NCI-H2227 (cell line): ENCODE data around the gene MOB3C.
"Not testable (repeated sequence)": the region's sequence is repeated elsewhere in the genome, so short reads cannot be mapped to it uniquely, and the experiment has no call there.

Experiments used
- DNase-seq: peaks from one replicate; lab custom pipeline; 2025; ENCODE audit not compliant: unreplicated experiment; lab: John Stamatoyannopoulos, UW

Gene MOB3C

GRCh38 chr1:46616277-46617107 is at the start of gene MOB3C:
Gene MOB3C (minus strand): TSS chr1:46616811. CDS start chr1:46613321, 3,490 bp downstream.
- peak; percentile 38 for DNase-seq

DNA sequence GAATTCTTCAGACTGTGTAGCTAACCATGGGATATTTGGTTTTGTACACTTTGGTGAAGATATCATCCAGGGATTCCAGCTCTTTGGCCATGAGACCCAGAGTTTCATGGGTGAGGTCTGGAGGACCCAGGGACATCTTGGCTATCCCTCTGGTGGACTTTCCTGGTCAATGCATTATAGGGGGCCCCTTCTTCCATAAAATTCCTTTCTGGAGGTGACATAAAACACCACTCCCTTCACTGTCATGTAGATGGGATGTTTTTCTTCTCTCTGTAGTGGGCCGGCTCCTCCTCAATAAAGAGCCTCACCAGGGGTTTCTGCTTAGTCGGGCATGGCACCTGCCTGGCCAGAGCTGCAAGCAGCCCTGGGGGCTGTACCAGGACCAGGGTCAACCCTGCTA is 49.4 kb upstream of the MOB3C start:
- DNase-seq = no peak

DNA sequence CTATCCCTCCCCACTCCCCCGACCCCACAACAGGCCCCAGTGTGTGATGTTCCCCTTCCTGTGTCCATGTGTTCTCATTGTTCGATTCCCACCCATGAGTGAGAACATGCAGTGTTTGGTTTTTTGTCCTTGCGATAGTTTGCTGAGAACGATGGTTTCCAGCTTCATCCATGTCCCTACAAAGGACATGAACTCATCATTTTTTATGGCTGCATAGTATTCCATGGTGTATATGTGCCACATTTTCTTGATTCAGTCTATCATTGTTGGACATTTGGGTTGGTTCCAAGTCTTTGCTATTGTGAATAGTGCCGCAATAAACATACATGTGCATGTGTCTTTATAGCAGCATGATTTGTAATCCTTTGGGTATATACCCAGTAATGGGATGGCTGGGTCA is 46.3 kb upstream of the MOB3C start:
- DNase-seq = not testable (repeated sequence)

DNA sequence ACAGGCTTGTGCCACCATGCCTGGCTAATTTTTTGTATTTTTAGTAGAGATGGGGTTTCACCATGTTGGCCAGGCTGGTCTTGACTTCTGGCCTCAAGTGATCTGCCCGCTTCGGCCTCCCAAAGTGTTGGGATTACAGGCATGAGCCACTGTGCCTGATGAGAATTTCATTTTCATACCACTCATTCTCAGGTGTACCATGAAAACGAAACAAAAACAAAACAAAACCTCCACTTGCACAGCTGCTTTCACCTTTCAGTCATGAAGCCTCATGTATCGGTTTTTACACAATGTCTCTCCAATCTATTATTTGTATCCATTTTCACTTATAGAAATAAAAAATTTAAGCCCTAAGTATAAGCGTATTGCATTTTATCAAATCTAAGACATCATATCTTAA is 43.5 kb upstream of the MOB3C start:
- not testable (repeated sequence) for DNase-seq

- DNase-seq = no peak
Observed at GRCh38 chr1:46659307-46659870, 42.8 kb upstream of the MOB3C start.

DNA sequence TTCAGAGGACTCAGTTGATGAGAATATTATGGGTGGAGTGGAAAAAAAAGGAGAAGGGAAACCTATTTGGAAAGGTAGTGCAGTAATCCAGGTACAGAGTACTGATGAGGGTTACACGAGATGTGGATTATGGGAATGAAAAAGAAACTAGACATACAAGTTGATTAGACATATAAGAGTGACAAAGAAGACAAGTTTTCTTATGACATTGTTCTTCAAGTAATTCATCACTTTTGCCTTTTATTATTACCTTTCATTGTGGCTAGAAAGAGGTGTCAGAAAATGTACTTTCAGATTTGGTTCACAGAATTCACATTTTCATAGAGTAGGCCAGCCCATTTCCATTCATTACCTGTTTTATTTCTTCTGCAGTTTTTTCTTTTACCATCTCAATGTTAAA is 41.2 kb upstream of the MOB3C start:
- no peak for DNase-seq

DNA sequence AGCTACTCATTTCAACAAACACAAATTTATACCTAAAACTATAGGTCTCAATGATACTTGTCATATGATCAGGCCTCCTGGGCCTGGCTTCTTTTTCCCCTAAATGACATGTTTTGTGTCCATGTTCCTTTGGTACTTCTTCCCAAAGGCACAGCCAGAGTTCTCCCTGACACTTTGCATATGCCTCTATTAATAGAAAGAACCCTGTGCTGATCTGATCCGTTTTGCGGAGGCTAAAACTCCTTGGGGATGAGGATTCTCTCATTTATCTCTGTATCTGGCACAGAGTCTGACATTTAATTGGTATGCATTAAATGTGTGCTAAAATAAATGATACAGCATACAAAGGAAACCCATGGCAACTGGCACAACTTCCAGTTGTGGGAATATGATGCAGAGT is 40.0 kb upstream of the MOB3C start:
- no peak for DNase-seq

- DNase-seq = no peak
Observed at GRCh38 chr1:46655848-46656247, 39.2 kb upstream of the MOB3C start.

GRCh38 chr1:46654698-46655097 is 38.1 kb upstream of the MOB3C start:
- DNase-seq = not testable (repeated sequence)

DNA sequence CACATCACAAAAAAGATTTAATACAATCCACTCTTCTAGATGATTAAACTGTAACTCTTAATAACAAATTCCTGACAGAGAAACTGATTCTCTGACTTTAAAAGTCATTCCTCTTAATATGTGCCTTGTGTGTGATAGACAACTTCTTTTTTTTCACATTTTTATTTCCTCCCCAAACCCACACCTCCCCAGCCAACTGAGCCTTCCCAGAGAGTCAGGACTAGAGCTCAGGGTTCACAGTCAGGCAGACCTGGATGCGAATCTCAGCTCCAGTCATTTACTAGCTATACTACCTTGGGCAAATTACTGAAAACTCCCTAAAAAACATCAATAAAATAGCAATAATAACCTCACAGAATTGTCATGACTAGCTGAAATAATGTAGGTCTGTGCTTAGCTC is 37.4 kb upstream of the MOB3C start:
- DNase-seq = no peak

DNA sequence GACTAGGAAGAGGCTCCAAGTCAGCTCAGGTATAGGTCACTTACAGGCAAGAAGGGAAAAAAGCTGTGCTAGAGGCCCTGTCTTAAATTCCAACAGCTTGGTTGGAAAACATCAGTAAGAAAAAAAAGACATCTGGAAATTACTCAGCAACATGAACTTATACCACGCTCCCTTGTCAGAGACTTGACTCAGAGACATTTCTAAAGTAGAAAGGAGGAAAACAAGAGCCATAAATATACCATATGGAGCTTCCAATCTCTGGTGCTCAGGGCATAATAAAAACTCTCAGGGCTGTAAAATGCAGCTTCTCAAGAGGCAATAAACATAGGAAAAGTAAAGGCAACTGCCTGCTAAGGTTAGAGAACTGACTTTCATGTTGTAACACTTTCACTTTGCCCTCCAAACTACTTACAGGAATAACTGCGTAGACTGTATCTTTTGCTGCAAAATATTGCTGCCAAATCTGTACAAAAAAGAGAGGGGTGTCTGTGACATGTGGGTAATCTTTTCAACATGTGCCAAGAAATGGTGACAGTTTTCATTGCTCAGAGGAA is 36.9 kb upstream of the MOB3C start:
- DNase-seq = no peak

- DNase-seq = no peak
Observed at GRCh38 chr1:46652321-46653100, 35.9 kb upstream of the MOB3C start.

DNA sequence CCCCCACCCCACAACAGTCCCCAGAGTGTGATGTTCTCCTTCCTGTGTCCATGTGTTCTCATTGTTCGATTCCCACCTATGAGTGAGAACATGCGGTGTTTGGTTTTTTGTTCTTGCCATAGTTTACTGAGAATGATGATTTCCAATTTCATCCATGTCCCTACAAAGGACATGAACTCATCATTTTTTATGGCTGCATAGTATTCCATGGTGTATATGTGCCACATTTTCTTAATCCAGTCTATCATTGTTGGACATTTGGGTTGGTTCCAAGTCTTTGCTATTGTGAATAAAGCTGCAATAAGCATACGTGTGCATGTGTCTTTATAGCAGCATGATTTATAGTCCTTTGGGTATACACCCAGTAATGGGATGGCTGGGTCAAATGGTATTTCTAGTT is 34.5 kb upstream of the MOB3C start:
- DNase-seq = not testable (repeated sequence)

DNA sequence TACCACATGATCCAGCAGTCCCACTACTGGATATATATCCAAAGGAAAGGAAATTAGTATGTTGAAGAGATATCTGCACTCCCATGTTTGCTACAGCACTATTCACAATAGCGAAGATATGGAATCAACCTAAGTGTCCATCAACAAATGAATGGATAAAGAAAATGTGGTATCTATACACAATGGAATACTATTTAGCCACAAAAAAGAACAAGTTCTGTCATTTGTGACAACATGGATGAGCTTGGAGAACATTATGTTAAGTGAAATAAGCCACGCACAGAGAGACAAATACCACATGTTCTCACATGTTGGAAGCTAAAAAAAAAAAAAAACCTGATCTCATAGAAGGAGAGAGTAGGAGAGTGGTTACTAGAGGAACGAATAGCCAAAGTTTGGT is 33.9 kb upstream of the MOB3C start:
- no peak for DNase-seq

GRCh38 chr1:46649764-46650163 is 33.2 kb upstream of the MOB3C start:
- DNase-seq = no peak

DNA sequence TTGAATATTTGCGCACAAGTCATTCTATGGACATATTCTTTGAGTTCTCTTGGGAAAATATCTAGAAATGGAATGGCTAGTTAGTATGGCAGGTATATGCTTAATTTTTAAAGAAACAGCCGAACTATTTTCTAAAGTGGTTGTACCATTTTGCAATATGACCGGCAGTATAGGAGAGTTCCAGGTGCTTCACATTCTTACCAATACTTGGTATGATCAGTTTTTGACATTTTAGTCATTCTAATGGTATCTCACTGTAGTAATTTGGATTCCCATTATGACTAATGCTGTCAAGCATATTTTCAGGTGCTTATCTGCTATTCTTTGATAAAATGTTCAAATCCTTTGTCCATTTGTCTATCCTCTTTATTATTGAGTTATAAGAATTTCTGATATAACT is 31.0 kb upstream of the MOB3C start:
- no peak for DNase-seq

DNA sequence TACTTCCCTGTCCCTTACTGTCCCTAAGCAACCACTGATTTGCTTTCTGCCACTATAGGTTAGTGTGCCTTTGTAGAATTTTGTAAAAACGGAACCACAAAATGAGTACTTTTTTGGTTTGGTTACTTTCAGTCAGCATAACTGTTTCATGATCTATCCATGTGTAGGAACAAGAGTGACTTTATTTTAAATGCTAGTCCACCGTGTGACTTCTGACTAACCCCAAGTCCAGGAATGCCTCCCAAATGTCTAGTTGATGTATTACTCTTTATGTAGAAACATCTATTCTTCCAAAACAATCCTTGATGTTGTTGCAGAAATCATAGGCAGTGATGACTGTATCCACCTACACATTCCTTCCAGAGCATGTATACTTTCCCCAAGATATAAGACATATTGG is 30.2 kb upstream of the MOB3C start:
- no peak for DNase-seq

GRCh38 chr1:46646331-46646730 is 29.7 kb upstream of the MOB3C start:
- DNase-seq = no peak

DNA sequence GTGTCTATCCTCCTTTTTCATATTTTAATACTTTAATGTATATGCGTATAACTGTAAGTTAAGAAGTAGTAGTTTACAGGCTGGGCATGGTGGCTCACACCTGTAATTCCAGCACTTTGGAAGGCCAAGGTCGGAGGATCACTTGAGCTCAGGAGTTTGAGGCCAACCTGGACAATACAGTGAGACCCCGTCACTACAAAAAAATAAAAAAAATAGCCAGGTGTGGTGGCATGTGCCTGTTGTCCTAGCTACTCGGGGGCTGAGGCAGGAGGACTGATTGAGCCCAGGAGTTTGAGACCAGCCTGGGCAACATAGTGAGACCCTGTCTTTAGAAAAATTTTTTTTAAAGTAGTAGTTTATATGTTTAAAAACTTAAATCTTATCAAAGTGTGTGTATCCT is 29.2 kb upstream of the MOB3C start:
- no peak for DNase-seq

DNA sequence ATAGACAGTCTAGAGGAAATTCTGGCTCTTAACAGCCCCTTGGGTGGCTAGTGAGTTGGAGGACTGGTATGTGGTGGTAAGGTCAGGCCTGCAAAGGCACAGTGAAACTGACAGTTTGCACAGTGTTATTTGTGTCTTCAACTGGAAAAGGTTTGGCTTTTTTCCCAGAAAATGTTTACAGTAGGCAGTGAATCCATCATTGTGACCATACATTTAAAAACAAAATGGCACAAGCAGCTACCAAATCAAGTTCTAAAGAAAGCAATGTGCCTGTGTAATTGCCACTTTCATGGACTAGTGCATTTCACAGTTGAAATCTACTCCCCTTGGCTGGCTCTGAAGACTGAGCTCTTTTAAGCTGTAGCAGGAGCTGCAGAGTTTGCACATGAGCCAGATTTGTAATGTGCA is 26.8 kb upstream of the MOB3C start:
- peak; percentile 81 for DNase-seq

GRCh38 chr1:46642115-46642680 is 25.6 kb upstream of the MOB3C start:
- no peak for DNase-seq
